Lower leg skin (tissue), 4 donors: ENCODE data around the gene DLGAP4. TPM values are rescaled to one million over a fixed set of nuclear protein-coding genes. Genes with fewer than 3 reads are reported as not detected.
A peak's percentile ranks its signal among the peaks of the same experiment; 100 is the strongest.

ENCODE experiments used
- DNase-seq, 2 donors: peaks; one replicate each; pipeline ENCODE4 v3.0.0-alpha.2; 2019; ENCODE audit warnings: low spot score in 2 of 2
- H3K4me3 ChIP-seq: fragments of 200-600 bp; sonication (generic); 2 replicates; pipeline ENCODE4 v1.5.1; 2017; ENCODE audit warnings: mild to moderate bottlenecking, low read depth; ENCODE audit not compliant: poor library complexity, severe bottlenecking
- CTCF ChIP-seq, 3 donors: fragments of 450-650 bp; IDR thresholded peaks; one replicate each; pipeline ENCODE4 v1.5.1; 2016; ENCODE audit warnings: antibody characterized with exemption in 3 of 3, mild to moderate bottlenecking in 3 of 3, moderate library complexity in 2 of 3
- POLR2A ChIP-seq, 2 donors: fragments of 450-650 bp; IDR thresholded peaks; one replicate each; pipeline ENCODE4 v1.6.1; 2016 to 2017; ENCODE audit warnings: antibody characterized with exemption in 2 of 2, mild to moderate bottlenecking in 1 of 2, moderate library complexity in 1 of 2
- WGBS, 2 donors: methylation state at CpG; one replicate each; pipeline ENCODE4 v1.1.5; 2018; 5-methylcytosine and 5-hydroxymethylcytosine counted together
- intact Hi-C: fragments of 100-400 bp; cut with DNase I; formaldehyde crosslinking; loops from one replicate; pipeline ENCODE4 v1.15.0; 2023; ENCODE audit warnings: low total_unique reads
- total RNA-seq, 4 donors: library from RNA; depleted of rRNA; stranded (reverse); fragments of >200 nt; gene quantifications; one replicate each; pipeline ENCODE4 v1.1.0, GENCODE V29; 2016

Gene DLGAP4
- total RNA-seq, 4 donors from 2014 or later = 75.9 to 162 (median 87.7) TPM

- 64 to 65% methylated on average over 12 of the region's 12 CpGs for WGBS, 2 donors
- no peak for DNase-seq
- H3K4me3 ChIP-seq = no peak overlapping the region
- TF ChIP-seq POLR2A (IDR thresholded peaks at IDR 0.05) = no peak
- no peak for TF ChIP-seq CTCF (IDR thresholded peaks at IDR 0.05)
- intact Hi-C loops = no loop called here
Observed at GRCh38 chr20:36308353-36308752, 2.2 kb downstream of the DLGAP4 start.

GRCh38 chr20:36308986-36309385, 2.8 kb downstream of the DLGAP4 start:
- 37 to 42% methylated on average over 12 of the region's 12 CpGs for WGBS, 2 donors
- no peak overlapping the region for H3K4me3 ChIP-seq
- intact Hi-C loops = no loop called here
- peak in 1 of 2 donors; percentile 61 for DNase-seq
- no peak for TF ChIP-seq CTCF (IDR thresholded peaks at IDR 0.05)
- no peak for TF ChIP-seq POLR2A (IDR thresholded peaks at IDR 0.05)

- intact Hi-C loops = no loop called here
- no peak overlapping the region for H3K4me3 ChIP-seq
- WGBS, 2 donors = 73 to 74% methylated on average over 3 of the region's 3 CpGs
- TF ChIP-seq CTCF (IDR thresholded peaks at IDR 0.05) = no peak
- no peak for TF ChIP-seq POLR2A (IDR thresholded peaks at IDR 0.05)
- peak in 1 of 2 donors; percentile 18 for DNase-seq
Observed at GRCh38 chr20:36309643-36310042, 3.5 kb downstream of the DLGAP4 start.

GRCh38 chr20:36310215-36310981, 4.3 kb downstream of the DLGAP4 start:
- TF ChIP-seq CTCF (IDR thresholded peaks at IDR 0.05) = no peak
- TF ChIP-seq POLR2A (IDR thresholded peaks at IDR 0.05) = no peak
- peak in 1 of 2 donors; percentile 72 for DNase-seq
- no peak overlapping the region for H3K4me3 ChIP-seq
- WGBS, 2 donors = 68 to 71% methylated on average over 8 of the region's 8 CpGs
- intact Hi-C loops = no loop called here

GRCh38 chr20:36311141-36311853, 5.2 kb downstream of the DLGAP4 start:
- no peak overlapping the region for H3K4me3 ChIP-seq
- intact Hi-C loops = no loop called here
- TF ChIP-seq POLR2A (IDR thresholded peaks at IDR 0.05) = no peak
- TF ChIP-seq CTCF (IDR thresholded peaks at IDR 0.05) = no peak
- WGBS, 2 donors = 61% methylated on average over 17 of the region's 17 CpGs
- peak in 1 of 2 donors; percentile 68 for DNase-seq
